Neural cell (in vitro differentiated cells): ENCODE results near the gene COG1.

Experiments used
- CTCF ChIP-seq: fragments of 450-650 bp; IDR thresholded peaks from 2 replicates; pipeline ENCODE4 v1.5.1; 2014; ENCODE audit warnings: antibody characterized with exemption, mild to moderate bottlenecking, moderate library complexity; ENCODE audit not compliant: poor library complexity, severe bottlenecking
- MXI1 ChIP-seq: fragments of 450-650 bp; conservative IDR thresholded peaks from 2 replicates; pipeline ENCODE4 v1.6.1; 2014; ENCODE audit warnings: antibody characterized with exemption, mild to moderate bottlenecking; ENCODE audit not compliant: poor library complexity, severe bottlenecking

- TF ChIP-seq CTCF, result no peak
- TF ChIP-seq MXI1, result no peak
Observed at GRCh38 chr17:73194514-73195222, 1.8 kb downstream of the COG1 start.
